Panc1 (cell line): Measurements from ENCODE around the gene HSBP1. TPM values are rescaled to one million over a fixed set of nuclear protein-coding genes. Genes with fewer than 3 reads are reported as not detected.

ENCODE experiments used
- ATAC-seq: fragments of 200-7000 bp; cut with Tn5 transposase; 2 replicates; pipeline ENCODE4 v1.9.1; 2020; ENCODE audit warnings: mild to moderate bottlenecking, moderate library complexity
- BruUV-seq: library from RNA; stranded (reverse); fragments of 400-500 nt; replicated peaks from 2 replicates; lab custom pipeline; 2021; lab: Mats Ljungman, UMichigan
- CTCF ChIA-PET: fragments of 300-600 bp; sonication (Branson Sonifier 250); formaldehyde crosslinking; loops from one replicate; lab custom pipeline; 2022; ENCODE audit warnings: antibody characterized with exemption; lab: Charles Lee
- POLR2A ChIA-PET: fragments of 300-600 bp; sonication (Branson Sonifier 250); formaldehyde crosslinking; loops from one replicate; lab custom pipeline; 2022; ENCODE audit warnings: antibody characterized with exemption; lab: Charles Lee
- DNase-seq: peaks from one replicate; pipeline ENCODE4 v3.0.0-alpha.2; 2010; ENCODE audit warnings: low read depth, low spot score
- H3K27ac ChIP-seq: 2 replicates; pipeline ENCODE4 v1.5.1; 2011; ENCODE audit warnings: mild to moderate bottlenecking, low read length, inconsistent platforms
- H3K27me3 ChIP-seq: fragments of 200-500 bp; sonication (Bioruptor generic); 2 replicates; pipeline ENCODE4 v1.6.0; 2014; ENCODE audit warnings: low read length, inconsistent platforms; ENCODE audit not compliant: control insufficient read depth, insufficient read depth
- H3K36me3 ChIP-seq: fragments of 200-500 bp; sonication (Bioruptor generic); 2 replicates; pipeline ENCODE4 v1.5.1; 2014; ENCODE audit warnings: inconsistent platforms, mild to moderate bottlenecking, low read length, moderate library complexity; ENCODE audit not compliant: control insufficient read depth, insufficient read depth
- H3K4me1 ChIP-seq: 2 replicates; pipeline ENCODE4 v1.5.1; 2011; ENCODE audit warnings: inconsistent platforms, mild to moderate bottlenecking, low read length, moderate library complexity; ENCODE audit not compliant: control insufficient read depth, insufficient read depth
- H3K4me3 ChIP-seq, 2 experiments: 2 replicates each; pipeline ENCODE4 v1.5.1; 2011 to 2012; ENCODE audit warnings: low read depth in 2 of 2, low read length in 2 of 2, mild to moderate bottlenecking in 2 of 2, inconsistent platforms in 1 of 2, moderate library complexity in 1 of 2
- H3K9me3 ChIP-seq: fragments of 200-500 bp; sonication (Bioruptor generic); 2 replicates; pipeline ENCODE4 v1.5.1; 2014; ENCODE audit warnings: low read depth, mild to moderate bottlenecking, inconsistent platforms, low read length, moderate library complexity; ENCODE audit not compliant: control insufficient read depth, insufficient read depth
- POLR2AphosphoS5 ChIP-seq: IDR thresholded peaks from 2 replicates; pipeline ENCODE4 v1.6.1; 2012; ENCODE audit warnings: mild to moderate bottlenecking, low read depth, low read length, moderate library complexity
- SIN3A ChIP-seq: IDR thresholded peaks from 2 replicates; pipeline ENCODE4 v1.6.1; 2012; ENCODE audit warnings: low read depth, mild to moderate bottlenecking, low read length, moderate library complexity, borderline replicate concordance; ENCODE audit not compliant: insufficient read depth
- TCF7L2 ChIP-seq: IDR thresholded peaks from 2 replicates; pipeline ENCODE4 v1.6.1; 2011; ENCODE audit warnings: mild to moderate bottlenecking, low read depth, low read length, inconsistent platforms
- in situ Hi-C: cut with HindIII; loops from 2 replicates; pipeline ENCODE4 v1.10.0; 2016; ENCODE audit warnings: low sequenced_read_pairs, low pct_unique_long_range_greater_than_20kb
- intact Hi-C: fragments of 100-400 bp; cut with micrococcal nuclease; formaldehyde crosslinking; loops from one replicate; pipeline ENCODE4 v1.10.0; 2022; ENCODE audit not compliant: unreplicated experiment
- total RNA-seq: library from RNA; stranded (reverse); gene quantifications from one replicate; pipeline ENCODE4 v1.2.1, GENCODE V29; 2021; ENCODE audit not compliant: unreplicated experiment
- TF ChIP-seq, protein P1 (sequence below), 2 experiments: IDR thresholded peaks; 2 replicates each; pipeline ENCODE4 v1.6.1; 2011 to 2012; ENCODE audit warnings: low read depth in 2 of 2, control low read depth in 1 of 2, low read length in 1 of 2, mild to moderate bottlenecking in 1 of 2, moderate library complexity in 1 of 2; ENCODE audit not compliant: insufficient read depth in 1 of 2
- TF ChIP-seq, protein P2 (sequence below): fragments of 450-650 bp; IDR thresholded peaks from 2 replicates; pipeline ENCODE4 v1.5.1; 2017; ENCODE audit warnings: mild to moderate bottlenecking

HSBP1 gene
- total RNA-seq, 1 experiment from 2014 or later = 117 TPM

DNA sequence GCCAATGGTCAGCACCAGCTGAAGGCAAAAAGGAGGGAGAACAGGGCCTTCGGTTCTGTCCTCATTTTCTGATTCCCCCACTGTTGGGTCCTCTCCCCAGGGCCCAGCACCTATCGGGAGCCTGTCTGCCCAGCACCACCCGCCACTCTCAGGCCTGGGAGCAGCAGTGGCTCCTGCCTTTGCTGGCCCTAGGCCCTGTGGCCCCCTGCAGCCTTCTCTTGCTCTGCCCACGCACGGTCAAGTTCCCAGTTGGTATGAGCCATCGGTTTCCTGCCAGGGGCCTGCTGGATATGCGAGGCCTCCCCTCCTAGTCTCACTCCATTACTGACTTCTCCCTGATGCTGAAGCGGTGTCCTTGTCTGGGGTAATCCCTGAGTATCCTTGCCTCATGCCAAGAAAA is 37.5 kb downstream of the HSBP1 start:
- in situ Hi-C loops = no loop called here

DNA sequence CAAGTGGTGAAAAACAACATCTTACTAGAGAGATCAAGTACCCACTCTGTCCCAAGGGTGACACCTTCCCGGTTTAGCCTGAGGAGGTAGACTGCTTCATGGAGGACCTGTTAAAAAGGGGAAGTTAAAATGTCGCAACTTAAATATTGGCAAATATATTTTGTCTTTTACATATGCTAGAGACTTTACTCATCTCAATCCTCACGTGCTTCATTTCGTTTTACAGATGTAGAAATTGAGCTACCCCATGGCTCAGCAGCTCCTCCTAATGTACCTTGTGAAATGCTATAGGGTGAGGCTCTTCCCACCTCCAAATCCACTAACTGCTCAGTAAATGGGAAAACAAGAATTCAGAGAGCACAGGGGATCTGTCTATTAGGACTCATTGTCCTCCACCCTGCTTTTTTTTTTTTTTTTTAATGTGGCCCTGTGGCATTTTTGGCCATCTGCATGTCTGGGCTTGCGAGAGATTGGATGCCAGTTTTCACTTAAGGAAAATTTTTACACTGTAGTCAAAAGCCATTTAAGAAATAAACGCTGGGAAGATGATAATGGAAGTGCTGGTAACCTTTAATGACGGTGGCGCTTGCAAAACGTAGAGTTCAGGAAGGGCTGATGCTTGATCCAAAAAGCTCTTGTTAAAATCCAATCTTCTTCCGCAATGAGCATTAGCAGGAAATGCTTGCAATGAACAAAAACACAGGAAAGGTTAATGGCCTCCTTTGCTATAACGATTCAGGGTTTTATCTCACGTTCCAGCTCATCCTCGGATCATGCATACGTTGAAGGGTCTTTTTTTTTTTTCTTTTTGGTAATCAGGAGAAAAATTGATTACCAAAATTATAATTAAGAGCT is 39.8 kb downstream of the HSBP1 start:
- Histone ChIP-seq H3K27ac (no peak overlapping the region), H3K4me3 (no peak overlapping the region), H3K4me1 (no peaks in the 10 kb centered on the region), H3K27me3 (no peaks in the 10 kb centered on the region), H3K36me3 (no peaks in the 10 kb centered on the region), H3K9me3 (no peaks in the 10 kb centered on the region)
- BruUV-seq = no TSS peak
- no peak for DNase-seq
- in situ Hi-C loops (no loop called here), intact Hi-C loops (no loop called here)
- no peak for ATAC-seq
- TF ChIP-seq SIN3A = no peak
- TF ChIP-seq, protein P1, sequence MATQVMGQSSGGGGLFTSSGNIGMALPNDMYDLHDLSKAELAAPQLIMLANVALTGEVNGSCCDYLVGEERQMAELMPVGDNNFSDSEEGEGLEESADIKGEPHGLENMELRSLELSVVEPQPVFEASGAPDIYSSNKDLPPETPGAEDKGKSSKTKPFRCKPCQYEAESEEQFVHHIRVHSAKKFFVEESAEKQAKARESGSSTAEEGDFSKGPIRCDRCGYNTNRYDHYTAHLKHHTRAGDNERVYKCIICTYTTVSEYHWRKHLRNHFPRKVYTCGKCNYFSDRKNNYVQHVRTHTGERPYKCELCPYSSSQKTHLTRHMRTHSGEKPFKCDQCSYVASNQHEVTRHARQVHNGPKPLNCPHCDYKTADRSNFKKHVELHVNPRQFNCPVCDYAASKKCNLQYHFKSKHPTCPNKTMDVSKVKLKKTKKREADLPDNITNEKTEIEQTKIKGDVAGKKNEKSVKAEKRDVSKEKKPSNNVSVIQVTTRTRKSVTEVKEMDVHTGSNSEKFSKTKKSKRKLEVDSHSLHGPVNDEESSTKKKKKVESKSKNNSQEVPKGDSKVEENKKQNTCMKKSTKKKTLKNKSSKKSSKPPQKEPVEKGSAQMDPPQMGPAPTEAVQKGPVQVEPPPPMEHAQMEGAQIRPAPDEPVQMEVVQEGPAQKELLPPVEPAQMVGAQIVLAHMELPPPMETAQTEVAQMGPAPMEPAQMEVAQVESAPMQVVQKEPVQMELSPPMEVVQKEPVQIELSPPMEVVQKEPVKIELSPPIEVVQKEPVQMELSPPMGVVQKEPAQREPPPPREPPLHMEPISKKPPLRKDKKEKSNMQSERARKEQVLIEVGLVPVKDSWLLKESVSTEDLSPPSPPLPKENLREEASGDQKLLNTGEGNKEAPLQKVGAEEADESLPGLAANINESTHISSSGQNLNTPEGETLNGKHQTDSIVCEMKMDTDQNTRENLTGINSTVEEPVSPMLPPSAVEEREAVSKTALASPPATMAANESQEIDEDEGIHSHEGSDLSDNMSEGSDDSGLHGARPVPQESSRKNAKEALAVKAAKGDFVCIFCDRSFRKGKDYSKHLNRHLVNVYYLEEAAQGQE (IDR thresholded peaks at IDR 0.05; ENCODE audit: insufficient read depth in 1 of 2, low read depth in 2 of 2, low read length in 1 of 2) = no peak
- no peak for TF ChIP-seq POLR2AphosphoS5
- no peak for TF ChIP-seq TCF7L2
- TF ChIP-seq, protein P2, sequence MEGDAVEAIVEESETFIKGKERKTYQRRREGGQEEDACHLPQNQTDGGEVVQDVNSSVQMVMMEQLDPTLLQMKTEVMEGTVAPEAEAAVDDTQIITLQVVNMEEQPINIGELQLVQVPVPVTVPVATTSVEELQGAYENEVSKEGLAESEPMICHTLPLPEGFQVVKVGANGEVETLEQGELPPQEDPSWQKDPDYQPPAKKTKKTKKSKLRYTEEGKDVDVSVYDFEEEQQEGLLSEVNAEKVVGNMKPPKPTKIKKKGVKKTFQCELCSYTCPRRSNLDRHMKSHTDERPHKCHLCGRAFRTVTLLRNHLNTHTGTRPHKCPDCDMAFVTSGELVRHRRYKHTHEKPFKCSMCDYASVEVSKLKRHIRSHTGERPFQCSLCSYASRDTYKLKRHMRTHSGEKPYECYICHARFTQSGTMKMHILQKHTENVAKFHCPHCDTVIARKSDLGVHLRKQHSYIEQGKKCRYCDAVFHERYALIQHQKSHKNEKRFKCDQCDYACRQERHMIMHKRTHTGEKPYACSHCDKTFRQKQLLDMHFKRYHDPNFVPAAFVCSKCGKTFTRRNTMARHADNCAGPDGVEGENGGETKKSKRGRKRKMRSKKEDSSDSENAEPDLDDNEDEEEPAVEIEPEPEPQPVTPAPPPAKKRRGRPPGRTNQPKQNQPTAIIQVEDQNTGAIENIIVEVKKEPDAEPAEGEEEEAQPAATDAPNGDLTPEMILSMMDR = no peak
- ChIA-PET POLR2A (no interaction called here), CTCF (interaction anchor here (0.7 kb wide), 1 partner anchor 696 kb away, joined by 6 read pairs; no protein-coding TSS in a partner anchor)

More for the DNA sequence above, 37.5 kb downstream of the HSBP1 start:
- ChIA-PET POLR2A (no interaction called here), CTCF (no interaction called here)
- Histone ChIP-seq H3K36me3 (no peaks in the 10 kb centered on the region), H3K4me3 (no peak overlapping the region), H3K9me3 (no peaks in the 10 kb centered on the region), H3K27ac (no peak overlapping the region), H3K27me3 (no peaks in the 10 kb centered on the region), H3K4me1 (no peaks in the 10 kb centered on the region)
- intact Hi-C loops = no loop called here
- ATAC-seq (no peak), DNase-seq (no peak)
- TF ChIP-seq SIN3A (no peak), TCF7L2 (no peak), POLR2AphosphoS5 (no peak)
- TF ChIP-seq, protein P1 (IDR thresholded peaks at IDR 0.05; ENCODE audit: insufficient read depth in 1 of 2, low read depth in 2 of 2, low read length in 1 of 2) = no peak
- TF ChIP-seq, protein P2 = no peak
- no TSS peak for BruUV-seq
